Neural progenitor cell (in vitro differentiated cells): Measurements from ENCODE around the gene REG3G.

Experiments used
- CTCF ChIP-seq: fragments of 200-600 bp; sonication (generic); IDR thresholded peaks from 2 replicates; pipeline ENCODE4 v1.5.1; 2017; ENCODE audit warnings: antibody characterized with exemption, mild to moderate bottlenecking
- EZH2 ChIP-seq: fragments of 200-600 bp; sonication (generic); IDR thresholded peaks from 2 replicates; pipeline ENCODE4 v1.6.1; 2017; ENCODE audit warnings: antibody characterized with exemption, mild to moderate bottlenecking, moderate library complexity

GRCh38 chr2:79000008-79000576 lies 25.4 kb upstream of the REG3G start:
- TF ChIP-seq CTCF (no peak), EZH2 (no peak)
